H1 (cell line): Measurements from ENCODE around the gene PRRT1B.

Source experiments
- NRF1 ChIP-seq: IDR thresholded peaks from 2 replicates; pipeline ENCODE4 v1.6.1; 2011; ENCODE audit warnings: mild to moderate bottlenecking, low read depth, low read length, improper control_type of control experiment
- SIX5 ChIP-seq: IDR thresholded peaks from 2 replicates; pipeline ENCODE4 v1.6.1; 2011; ENCODE audit warnings: mild to moderate bottlenecking, low read depth, low read length
- TAF1 ChIP-seq: IDR thresholded peaks from 2 replicates; pipeline ENCODE4 v1.6.1; 2011; ENCODE audit warnings: mild to moderate bottlenecking, low read depth, low read length
- YY1 ChIP-seq: IDR thresholded peaks from 2 replicates; pipeline ENCODE4 v1.6.1; 2011; ENCODE audit warnings: low read depth, mild to moderate bottlenecking, low read length
- TF ChIP-seq, protein P1 (sequence below), 3 experiments: IDR thresholded peaks; 1 replicate in 2 of 3; 2 replicates in 1 of 3; pipeline versions ENCODE4 v1.5.1 to v1.6.1; 2011; ENCODE audit warnings: low read length in 3 of 3, mild to moderate bottlenecking in 3 of 3, inconsistent platforms in 2 of 3, low read depth in 1 of 3, moderate library complexity in 1 of 3; ENCODE audit not compliant: insufficient read depth in 1 of 3; ENCODE audit errors: control extremely low read depth in 1 of 3

GRCh38 chr9:131495785-131496184 is 49.5 kb upstream of the PRRT1B start:
- no peak for TF ChIP-seq SIX5
- no peak for TF ChIP-seq NRF1
- TF ChIP-seq, protein P1, sequence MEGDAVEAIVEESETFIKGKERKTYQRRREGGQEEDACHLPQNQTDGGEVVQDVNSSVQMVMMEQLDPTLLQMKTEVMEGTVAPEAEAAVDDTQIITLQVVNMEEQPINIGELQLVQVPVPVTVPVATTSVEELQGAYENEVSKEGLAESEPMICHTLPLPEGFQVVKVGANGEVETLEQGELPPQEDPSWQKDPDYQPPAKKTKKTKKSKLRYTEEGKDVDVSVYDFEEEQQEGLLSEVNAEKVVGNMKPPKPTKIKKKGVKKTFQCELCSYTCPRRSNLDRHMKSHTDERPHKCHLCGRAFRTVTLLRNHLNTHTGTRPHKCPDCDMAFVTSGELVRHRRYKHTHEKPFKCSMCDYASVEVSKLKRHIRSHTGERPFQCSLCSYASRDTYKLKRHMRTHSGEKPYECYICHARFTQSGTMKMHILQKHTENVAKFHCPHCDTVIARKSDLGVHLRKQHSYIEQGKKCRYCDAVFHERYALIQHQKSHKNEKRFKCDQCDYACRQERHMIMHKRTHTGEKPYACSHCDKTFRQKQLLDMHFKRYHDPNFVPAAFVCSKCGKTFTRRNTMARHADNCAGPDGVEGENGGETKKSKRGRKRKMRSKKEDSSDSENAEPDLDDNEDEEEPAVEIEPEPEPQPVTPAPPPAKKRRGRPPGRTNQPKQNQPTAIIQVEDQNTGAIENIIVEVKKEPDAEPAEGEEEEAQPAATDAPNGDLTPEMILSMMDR (IDR thresholded peaks at IDR 0.05; ENCODE audit: control extremely low read depth in 1 of 3, insufficient read depth in 1 of 3, low read depth in 1 of 3, low read length in 3 of 3) = no peak
- no peak for TF ChIP-seq YY1
- no peak for TF ChIP-seq TAF1
